GM23248 (cell line): ENCODE measurements around the gene ETV6.

Source experiments
- EZH2 ChIP-seq: fragments of 200-600 bp; sonication (generic); IDR thresholded peaks from 2 replicates; pipeline ENCODE4 v1.6.1; 2018; ENCODE audit warnings: antibody characterized with exemption, mild to moderate bottlenecking; ENCODE audit not compliant: insufficient read depth, poor library complexity, severe bottlenecking
- EZH2phosphoT487 ChIP-seq: fragments of 200-600 bp; sonication (generic); IDR thresholded peaks from 2 replicates; pipeline ENCODE4 v1.6.1; 2018; ENCODE audit warnings: antibody characterized with exemption, moderate library complexity, mild to moderate bottlenecking, low read depth; ENCODE audit not compliant: insufficient read depth

DNA sequence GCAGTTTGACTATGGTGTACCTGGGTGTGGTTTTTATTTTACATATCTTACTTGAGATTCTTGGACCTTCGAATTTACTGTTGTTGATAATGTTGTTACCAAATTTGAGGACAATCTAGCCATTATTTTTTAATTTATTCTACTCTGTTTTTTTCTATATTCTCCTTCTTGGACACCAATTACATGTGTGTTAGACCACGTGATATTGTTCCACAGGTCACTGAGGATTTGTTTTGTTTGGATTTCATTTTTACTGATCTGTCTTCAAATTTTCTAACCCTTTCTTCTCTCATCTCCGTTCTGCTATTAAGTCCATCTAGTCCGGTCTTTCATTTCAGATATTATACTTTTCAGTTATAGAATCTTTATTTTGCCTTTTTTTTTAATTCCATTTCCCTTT is 216.3 kb downstream of the ETV6 start:
- TF ChIP-seq EZH2 (no peak), EZH2phosphoT487 (no peak)
